Dendritic cell treated with granulocyte-macrophage colony-stimulating factor and Interleukin-4, amounts not matched to agents 40 ng/mL and 50 ng/mL, for 4 days (primary cell): Measurements from ENCODE around the gene CCDC40.
"Not testable (repeated sequence)": the region's sequence is repeated elsewhere in the genome, so short reads cannot be mapped to it uniquely, and the experiment has no call there.

ENCODE experiments used
- H3K27ac Mint-ChIP-seq: one replicate; pipeline ENCODE4 v1.8.0; 2022; ENCODE audit warnings: mild to moderate bottlenecking, mixed read lengths
- H3K27me3 Mint-ChIP-seq: one replicate; pipeline ENCODE4 v1.8.0; 2022; ENCODE audit warnings: mild to moderate bottlenecking, mixed read lengths
- H3K36me3 Mint-ChIP-seq: one replicate; pipeline ENCODE4 v1.8.0; 2022; ENCODE audit warnings: low read depth, mixed read lengths
- H3K4me1 Mint-ChIP-seq: one replicate; pipeline ENCODE4 v1.8.0; 2022; ENCODE audit warnings: low read depth, mixed read lengths
- H3K4me3 Mint-ChIP-seq: one replicate; pipeline ENCODE4 v1.8.0; 2022; ENCODE audit warnings: mild to moderate bottlenecking, moderate library complexity, mixed read lengths
- H3K9me3 Mint-ChIP-seq: one replicate; pipeline ENCODE4 v1.8.0; 2022; ENCODE audit warnings: mixed read lengths
- intact Hi-C: fragments of 100-400 bp; cut with micrococcal nuclease; formaldehyde crosslinking; loops from one replicate; pipeline ENCODE4 v1.15.0; 2022

CCDC40 gene

GRCh38 chr17:80083136-80083661 is 46.8 kb downstream of the CCDC40 start:
- Mint-ChIP-seq H3K36me3 (no peaks in the 10 kb centered on the region), H3K9me3 (no peaks in the 10 kb centered on the region), H3K27me3 (peaks cover 21% of the 10 kb centered on the region), H3K27ac (peak overlapping the region; percentile 69), H3K4me1 (peaks cover 10% of the 10 kb centered on the region), H3K4me3 (no peak overlapping the region)
- intact Hi-C loops = loop anchor here (5.0 to 10.0 kb wide), 2 partner anchors 44 to 172 kb away; no protein-coding TSS in a partner anchor

- peaks cover 10% of the 10 kb centered on the region for H3K4me1 Mint-ChIP-seq
- no peak overlapping the region for H3K4me3 Mint-ChIP-seq
- H3K9me3 Mint-ChIP-seq = no peaks in the 10 kb centered on the region
- intact Hi-C loops = loop anchor here (5.0 to 10.0 kb wide), 2 partner anchors 43 to 170 kb away; no protein-coding TSS in a partner anchor
- no peaks in the 10 kb centered on the region for H3K36me3 Mint-ChIP-seq
- H3K27ac Mint-ChIP-seq = no peak overlapping the region
- peaks cover 22% of the 10 kb centered on the region for H3K27me3 Mint-ChIP-seq
Observed at GRCh38 chr17:80084773-80085172, 48.3 kb downstream of the CCDC40 start.

- Mint-ChIP-seq H3K27ac (no peak overlapping the region), H3K9me3 (no peaks in the 10 kb centered on the region), H3K4me3 (no peak overlapping the region), H3K36me3 (no peaks in the 10 kb centered on the region), H3K27me3 (peaks cover 22% of the 10 kb centered on the region), H3K4me1 (peaks cover 13% of the 10 kb centered on the region)
- intact Hi-C loops = loop anchor here (10.0 kb wide), 1 partner anchor 169 kb away; no protein-coding TSS in a partner anchor
Observed at GRCh38 chr17:80086081-80086480, 49.6 kb downstream of the CCDC40 start.

GRCh38 chr17:80086616-80087015 is 50.2 kb downstream of the CCDC40 start:
- H3K27ac Mint-ChIP-seq = no peak overlapping the region
- no peak overlapping the region for H3K4me3 Mint-ChIP-seq
- intact Hi-C loops = loop anchor here (10.0 kb wide), 1 partner anchor 168 kb away; no protein-coding TSS in a partner anchor
- peaks cover 22% of the 10 kb centered on the region for H3K27me3 Mint-ChIP-seq
- peaks cover 18% of the 10 kb centered on the region for H3K4me1 Mint-ChIP-seq
- H3K9me3 Mint-ChIP-seq = no peaks in the 10 kb centered on the region
- no peaks in the 10 kb centered on the region for H3K36me3 Mint-ChIP-seq

- Mint-ChIP-seq H3K4me3 (no peak overlapping the region), H3K27me3 (peaks cover 19% of the 10 kb centered on the region), H3K36me3 (no peaks in the 10 kb centered on the region), H3K4me1 (peaks cover 25% of the 10 kb centered on the region), H3K9me3 (no peaks in the 10 kb centered on the region), H3K27ac (peak overlapping the region; percentile 47)
- intact Hi-C loops = loop anchor here (10.0 kb wide), 1 partner anchor 167 kb away; no protein-coding TSS in a partner anchor
Observed at GRCh38 chr17:80087346-80088265, 51.2 kb downstream of the CCDC40 start.

- Mint-ChIP-seq H3K4me1 (peaks cover 29% of the 10 kb centered on the region), H3K27ac (no peak overlapping the region), H3K27me3 (peaks cover 19% of the 10 kb centered on the region), H3K36me3 (no peaks in the 10 kb centered on the region), H3K4me3 (no peak overlapping the region), H3K9me3 (no peaks in the 10 kb centered on the region)
- intact Hi-C loops = loop anchor here (10.0 kb wide), 1 partner anchor 165 kb away; no protein-coding TSS in a partner anchor
Observed at GRCh38 chr17:80089762-80090161, 53.3 kb downstream of the CCDC40 start.

GRCh38 chr17:80090164-80090563 is 53.7 kb downstream of the CCDC40 start:
- H3K36me3 Mint-ChIP-seq, intact Hi-C loops, H3K4me3 Mint-ChIP-seq, H3K9me3 Mint-ChIP-seq, H3K27ac Mint-ChIP-seq: not testable (repeated sequence)
- Mint-ChIP-seq H3K27me3 (peaks cover 17% of the 10 kb centered on the region), H3K4me1 (peaks cover 33% of the 10 kb centered on the region)

GRCh38 chr17:80091376-80091775 is 54.9 kb downstream of the CCDC40 start:
- Mint-ChIP-seq H3K9me3 (no peaks in the 10 kb centered on the region), H3K36me3 (no peaks in the 10 kb centered on the region), H3K4me3 (no peak overlapping the region), H3K4me1 (peaks cover 44% of the 10 kb centered on the region), H3K27me3 (peaks cover 13% of the 10 kb centered on the region), H3K27ac (peak overlapping the region; percentile 99)
- intact Hi-C loops = no loop called here

GRCh38 chr17:80092959-80093358 is 56.5 kb downstream of the CCDC40 start:
- Mint-ChIP-seq H3K27me3 (peaks cover 3% of the 10 kb centered on the region), H3K36me3 (no peaks in the 10 kb centered on the region), H3K27ac (peak overlapping the region; percentile 99), H3K4me1 (peaks cover 57% of the 10 kb centered on the region), H3K9me3 (no peaks in the 10 kb centered on the region), H3K4me3 (peak overlapping the region; percentile 55)
- intact Hi-C loops = no loop called here

- peaks cover 68% of the 10 kb centered on the region for H3K4me1 Mint-ChIP-seq
- intact Hi-C loops = no loop called here
- no peaks in the 10 kb centered on the region for H3K9me3 Mint-ChIP-seq
- peak overlapping the region; percentile 16 for H3K27ac Mint-ChIP-seq
- H3K36me3 Mint-ChIP-seq = no peaks in the 10 kb centered on the region
- no peak overlapping the region for H3K4me3 Mint-ChIP-seq
- peaks cover 3% of the 10 kb centered on the region for H3K27me3 Mint-ChIP-seq
Observed at GRCh38 chr17:80095038-80095843, 58.8 kb downstream of the CCDC40 start.

GRCh38 chr17:80095844-80096475 is 59.5 kb downstream of the CCDC40 start:
- Mint-ChIP-seq H3K4me1 (peaks cover 74% of the 10 kb centered on the region), H3K4me3 (no peak overlapping the region), H3K27ac (peak overlapping the region; percentile 28), H3K9me3 (no peaks in the 10 kb centered on the region), H3K36me3 (no peaks in the 10 kb centered on the region), H3K27me3 (peaks cover 3% of the 10 kb centered on the region)
- intact Hi-C loops = no loop called here

GRCh38 chr17:80096561-80097021 is 60.1 kb downstream of the CCDC40 start:
- no peak overlapping the region for H3K4me3 Mint-ChIP-seq
- peaks cover 2% of the 10 kb centered on the region for H3K36me3 Mint-ChIP-seq
- H3K4me1 Mint-ChIP-seq = peaks cover 69% of the 10 kb centered on the region
- peak overlapping the region; percentile 28 for H3K27ac Mint-ChIP-seq
- intact Hi-C loops = no loop called here
- peaks cover 3% of the 10 kb centered on the region for H3K27me3 Mint-ChIP-seq
- no peaks in the 10 kb centered on the region for H3K9me3 Mint-ChIP-seq

GRCh38 chr17:80097127-80097621 is 60.7 kb downstream of the CCDC40 start:
- peaks cover 3% of the 10 kb centered on the region for H3K27me3 Mint-ChIP-seq
- H3K4me1 Mint-ChIP-seq = peaks cover 68% of the 10 kb centered on the region
- intact Hi-C loops = no loop called here
- H3K9me3 Mint-ChIP-seq = no peaks in the 10 kb centered on the region
- H3K27ac Mint-ChIP-seq = peak overlapping the region; percentile 28
- no peak overlapping the region for H3K4me3 Mint-ChIP-seq
- peaks cover 8% of the 10 kb centered on the region for H3K36me3 Mint-ChIP-seq
